ENCODE results near the gene LPIN1.

DNA sequence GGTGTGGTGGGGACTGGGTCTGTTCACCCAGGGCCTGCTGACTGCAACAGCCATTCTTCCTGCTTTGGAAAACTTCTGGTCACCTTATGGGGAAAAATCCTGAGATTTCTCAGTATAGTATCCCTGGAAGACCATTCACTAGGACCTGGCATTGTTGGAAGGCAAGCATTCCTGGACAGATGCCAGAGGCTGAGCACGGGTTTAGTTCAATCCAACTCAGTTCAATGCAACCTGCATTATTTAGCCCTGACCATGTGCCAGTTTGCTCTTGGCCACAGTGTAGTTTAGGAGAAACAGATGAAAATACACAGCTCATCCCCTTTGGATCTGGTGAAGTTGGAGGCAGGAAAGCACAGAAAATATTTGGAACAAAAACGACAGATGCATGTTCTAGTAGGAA is 95.9 kb downstream of the LPIN1 start:
- TF ChIP-seq, protein P1, sequence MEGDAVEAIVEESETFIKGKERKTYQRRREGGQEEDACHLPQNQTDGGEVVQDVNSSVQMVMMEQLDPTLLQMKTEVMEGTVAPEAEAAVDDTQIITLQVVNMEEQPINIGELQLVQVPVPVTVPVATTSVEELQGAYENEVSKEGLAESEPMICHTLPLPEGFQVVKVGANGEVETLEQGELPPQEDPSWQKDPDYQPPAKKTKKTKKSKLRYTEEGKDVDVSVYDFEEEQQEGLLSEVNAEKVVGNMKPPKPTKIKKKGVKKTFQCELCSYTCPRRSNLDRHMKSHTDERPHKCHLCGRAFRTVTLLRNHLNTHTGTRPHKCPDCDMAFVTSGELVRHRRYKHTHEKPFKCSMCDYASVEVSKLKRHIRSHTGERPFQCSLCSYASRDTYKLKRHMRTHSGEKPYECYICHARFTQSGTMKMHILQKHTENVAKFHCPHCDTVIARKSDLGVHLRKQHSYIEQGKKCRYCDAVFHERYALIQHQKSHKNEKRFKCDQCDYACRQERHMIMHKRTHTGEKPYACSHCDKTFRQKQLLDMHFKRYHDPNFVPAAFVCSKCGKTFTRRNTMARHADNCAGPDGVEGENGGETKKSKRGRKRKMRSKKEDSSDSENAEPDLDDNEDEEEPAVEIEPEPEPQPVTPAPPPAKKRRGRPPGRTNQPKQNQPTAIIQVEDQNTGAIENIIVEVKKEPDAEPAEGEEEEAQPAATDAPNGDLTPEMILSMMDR (IDR thresholded peaks at IDR 0.05) = no peak
- TF ChIP-seq POLR2A (IDR thresholded peaks at IDR 0.05) (no peak), POLR2AphosphoS5 (IDR thresholded peaks at IDR 0.05) (no peak)

Measured in breast epithelium (tissue), 3 donors.